Loucy (cell line): ENCODE results near the gene PDZD7.

ENCODE experiments used
- H2AFZ ChIP-seq: fragments of 200-600 bp; sonication (generic); 2 replicates; pipeline ENCODE4 v1.6.0; 2016; ENCODE audit warnings: antibody characterized with exemption, mild to moderate bottlenecking, low read length, moderate library complexity
- H3F3A ChIP-seq: fragments of 200-600 bp; 2 replicates; pipeline ENCODE4 v1.6.0; 2016; ENCODE audit warnings: antibody characterized with exemption, low read depth, mild to moderate bottlenecking
- H3K27me3 ChIP-seq: fragments of 200-600 bp; sonication (generic); 2 replicates; pipeline ENCODE4 v1.6.1; 2014; ENCODE audit warnings: low read length, mild to moderate bottlenecking; ENCODE audit not compliant: insufficient read depth, poor library complexity, severe bottlenecking
- H3K36me3 ChIP-seq: fragments of 200-600 bp; sonication (generic); 2 replicates; pipeline ENCODE4 v1.6.1; 2016; ENCODE audit warnings: low read length; ENCODE audit not compliant: insufficient read depth
- H3K4me1 ChIP-seq: fragments of 200-600 bp; sonication (generic); 2 replicates; pipeline ENCODE4 v1.5.1; 2014; ENCODE audit warnings: low read length, mild to moderate bottlenecking; ENCODE audit not compliant: insufficient read depth, poor library complexity, severe bottlenecking
- H3K4me2 ChIP-seq: fragments of 200-600 bp; sonication (generic); 2 replicates; pipeline ENCODE4 v1.6.0; 2014; ENCODE audit warnings: antibody characterized with exemption, low read length, low read depth, mild to moderate bottlenecking; ENCODE audit not compliant: poor library complexity, severe bottlenecking
- H3K4me3 ChIP-seq: fragments of 200-600 bp; sonication (generic); 2 replicates; pipeline ENCODE4 v1.5.1; 2014; ENCODE audit warnings: low read length, mild to moderate bottlenecking, mixed read lengths; ENCODE audit not compliant: poor library complexity, severe bottlenecking
- H3K79me2 ChIP-seq: fragments of 200-600 bp; sonication (generic); 2 replicates; pipeline ENCODE4 v1.6.1; 2014; ENCODE audit warnings: low read length; ENCODE audit not compliant: insufficient read depth
- H3K9ac ChIP-seq: fragments of 200-600 bp; sonication (generic); 2 replicates; pipeline ENCODE4 v1.6.0; 2014; ENCODE audit warnings: mild to moderate bottlenecking, low read depth, low read length, moderate library complexity; ENCODE audit not compliant: poor library complexity, severe bottlenecking
- H3K9me2 ChIP-seq: fragments of 200-600 bp; sonication (generic); replicated peaks from 2 replicates; pipeline ENCODE4 v1.6.1; 2016; ENCODE audit warnings: low read depth, low read length, mixed read lengths
- H3K9me3 ChIP-seq: fragments of 200-600 bp; sonication (generic); 2 replicates; pipeline ENCODE4 v1.6.1; 2014; ENCODE audit warnings: mild to moderate bottlenecking, antibody characterized with exemption, low read length, low read depth; ENCODE audit not compliant: insufficient read depth
- H4K20me1 ChIP-seq: fragments of 200-600 bp; sonication (generic); 2 replicates; pipeline ENCODE4 v1.6.0; 2014; ENCODE audit warnings: antibody characterized with exemption, low read length, mild to moderate bottlenecking; ENCODE audit not compliant: insufficient read depth, poor library complexity, severe bottlenecking
- EZH2phosphoT487 ChIP-seq: fragments of 200-600 bp; IDR thresholded peaks from 2 replicates; pipeline ENCODE4 v1.6.1; 2018; ENCODE audit warnings: antibody characterized with exemption, mild to moderate bottlenecking, moderate library complexity, borderline replicate concordance
- TF ChIP-seq, protein P1 (sequence below): fragments of 200-600 bp; sonication (generic); conservative IDR thresholded peaks from 2 replicates; pipeline ENCODE4 v1.5.1; 2014; ENCODE audit warnings: mild to moderate bottlenecking, antibody characterized with exemption, low read length

PDZD7 gene

DNA sequence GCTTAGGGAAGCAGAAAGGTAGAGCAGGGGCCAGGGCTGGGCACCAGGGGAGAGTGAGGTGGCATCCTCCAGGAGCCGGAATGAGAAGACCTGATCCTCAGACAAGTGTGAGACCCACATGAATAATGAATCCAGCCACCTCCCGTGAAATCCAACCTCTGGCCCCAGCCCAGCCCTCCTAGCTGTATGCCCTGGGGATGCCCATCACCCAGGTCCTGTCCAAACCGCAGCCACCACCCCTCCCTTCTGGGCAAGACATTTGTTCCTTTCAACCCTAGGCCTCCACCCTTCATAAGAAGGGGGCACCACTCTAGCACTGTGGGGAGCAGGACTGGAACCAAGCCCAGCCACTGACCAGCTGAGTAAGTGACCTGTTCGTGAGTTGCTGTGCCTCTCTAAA is 9.7 kb downstream of the PDZD7 start:
- H3F3A ChIP-seq = no peaks in the 10 kb centered on the region; the same call in 1 of the 2 replicates
- H3K36me3 ChIP-seq = no peaks in the 10 kb centered on the region
- no peaks in the 10 kb centered on the region for H3K9me2 ChIP-seq
- H3K4me3 ChIP-seq = no peak overlapping the region
- no peaks in the 10 kb centered on the region for H3K9me3 ChIP-seq
- no peaks in the 10 kb centered on the region for H4K20me1 ChIP-seq
- H3K4me1 ChIP-seq = no peaks in the 10 kb centered on the region
- no peaks in the 10 kb centered on the region for H3K27me3 ChIP-seq
- H3K79me2 ChIP-seq = no peaks in the 10 kb centered on the region
- H2AFZ ChIP-seq = no peak overlapping the region
- H3K4me2 ChIP-seq = no peak overlapping the region
- TF ChIP-seq, protein P1, sequence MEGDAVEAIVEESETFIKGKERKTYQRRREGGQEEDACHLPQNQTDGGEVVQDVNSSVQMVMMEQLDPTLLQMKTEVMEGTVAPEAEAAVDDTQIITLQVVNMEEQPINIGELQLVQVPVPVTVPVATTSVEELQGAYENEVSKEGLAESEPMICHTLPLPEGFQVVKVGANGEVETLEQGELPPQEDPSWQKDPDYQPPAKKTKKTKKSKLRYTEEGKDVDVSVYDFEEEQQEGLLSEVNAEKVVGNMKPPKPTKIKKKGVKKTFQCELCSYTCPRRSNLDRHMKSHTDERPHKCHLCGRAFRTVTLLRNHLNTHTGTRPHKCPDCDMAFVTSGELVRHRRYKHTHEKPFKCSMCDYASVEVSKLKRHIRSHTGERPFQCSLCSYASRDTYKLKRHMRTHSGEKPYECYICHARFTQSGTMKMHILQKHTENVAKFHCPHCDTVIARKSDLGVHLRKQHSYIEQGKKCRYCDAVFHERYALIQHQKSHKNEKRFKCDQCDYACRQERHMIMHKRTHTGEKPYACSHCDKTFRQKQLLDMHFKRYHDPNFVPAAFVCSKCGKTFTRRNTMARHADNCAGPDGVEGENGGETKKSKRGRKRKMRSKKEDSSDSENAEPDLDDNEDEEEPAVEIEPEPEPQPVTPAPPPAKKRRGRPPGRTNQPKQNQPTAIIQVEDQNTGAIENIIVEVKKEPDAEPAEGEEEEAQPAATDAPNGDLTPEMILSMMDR = no peak
- no peak for TF ChIP-seq EZH2phosphoT487
- no peak overlapping the region for H3K9ac ChIP-seq

DNA sequence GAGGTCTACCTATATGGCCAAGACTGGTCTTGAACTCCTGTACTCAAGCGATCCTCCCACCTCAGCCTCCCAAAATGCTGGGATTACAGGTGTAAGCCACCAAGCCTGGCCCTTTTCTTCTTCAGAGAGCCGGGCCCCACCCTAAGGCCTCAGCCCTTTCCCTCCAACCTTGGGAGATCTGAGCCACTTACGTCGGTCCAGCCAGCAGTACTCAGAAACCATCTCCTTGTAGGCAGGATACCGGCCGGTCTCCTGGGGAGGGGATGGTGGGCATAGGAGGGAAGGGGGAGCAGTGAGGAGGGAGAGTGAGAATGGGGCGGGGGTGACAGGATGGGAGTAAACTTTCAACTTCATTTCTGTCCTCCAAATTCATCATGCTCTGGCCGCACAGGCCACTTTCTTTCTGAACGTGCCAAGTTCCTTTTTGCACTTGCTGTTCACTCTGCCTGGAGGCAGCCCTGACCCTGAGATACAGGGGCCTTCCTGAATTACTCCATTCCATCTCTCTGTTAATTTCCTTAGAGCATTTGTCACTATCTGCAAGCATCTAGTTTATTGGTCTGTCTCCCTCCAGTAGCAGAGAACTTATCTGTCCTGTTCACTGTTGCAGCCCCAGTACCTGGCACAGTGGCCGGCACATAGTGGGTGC is 10.4 kb downstream of the PDZD7 start:
- Histone ChIP-seq H3K79me2 (no peaks in the 10 kb centered on the region), H3K9me3 (no peaks in the 10 kb centered on the region), H3K4me1 (no peaks in the 10 kb centered on the region), H2AFZ (no peak overlapping the region), H3K9me2 (no peaks in the 10 kb centered on the region), H3F3A (no peaks in the 10 kb centered on the region; the same call in 1 of the 2 replicates), H3K4me3 (no peak overlapping the region), H3K4me2 (no peak overlapping the region), H4K20me1 (no peaks in the 10 kb centered on the region), H3K36me3 (no peaks in the 10 kb centered on the region), H3K27me3 (no peaks in the 10 kb centered on the region), H3K9ac (no peak overlapping the region)
- TF ChIP-seq EZH2phosphoT487 = no peak
- TF ChIP-seq, protein P1 = no peak

DNA sequence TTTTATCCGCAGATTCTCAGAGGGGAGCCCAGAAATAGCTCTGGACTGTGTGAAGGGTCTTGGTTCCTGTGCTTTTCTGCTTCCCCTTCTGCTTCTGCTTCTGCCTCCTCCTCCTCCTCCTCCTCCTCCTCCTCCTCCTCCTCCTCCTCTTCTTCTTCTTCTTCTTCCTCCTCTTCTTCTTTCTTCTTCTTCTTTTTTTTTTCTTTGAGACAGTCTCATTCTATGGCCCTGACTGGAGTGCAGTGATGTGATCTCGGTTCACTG is 11.6 kb downstream of the PDZD7 start:
- H3K9ac ChIP-seq = no peak overlapping the region
- no peaks in the 10 kb centered on the region for H3K9me2 ChIP-seq
- no peaks in the 10 kb centered on the region for H3K4me1 ChIP-seq
- peak overlapping the region; percentile 48 for H3K4me2 ChIP-seq
- no peaks in the 10 kb centered on the region; the same call in 1 of the 2 replicates for H3F3A ChIP-seq
- TF ChIP-seq, protein P1 = no peak
- no peak for TF ChIP-seq EZH2phosphoT487
- H3K4me3 ChIP-seq = no peak overlapping the region
- H3K79me2 ChIP-seq = no peaks in the 10 kb centered on the region
- no peaks in the 10 kb centered on the region for H3K36me3 ChIP-seq
- H4K20me1 ChIP-seq = no peaks in the 10 kb centered on the region
- H3K27me3 ChIP-seq = no peaks in the 10 kb centered on the region
- no peaks in the 10 kb centered on the region for H3K9me3 ChIP-seq
- no peak overlapping the region for H2AFZ ChIP-seq
